GM21786 (cell line): ENCODE results near the gene SARM1.

Source experiments
- ATAC-seq: cut with Tn5 transposase; IDR thresholded peaks from one replicate; pipeline ENCODE4 v1.9.1; 2021; ENCODE audit not compliant: unreplicated experiment

Gene SARM1

GRCh38 chr17:28340374-28340773, 31.1 kb upstream of the SARM1 start:
- no peak for ATAC-seq

GRCh38 chr17:28341516-28341915, 30.0 kb upstream of the SARM1 start:
- no peak for ATAC-seq

- no peak for ATAC-seq
These were observed 29.2 kb upstream of the SARM1 start for GRCh38 chr17:28342313-28342712.

- no peak for ATAC-seq
These were observed 28.0 kb upstream of the SARM1 start for GRCh38 chr17:28343491-28343932.

GRCh38 chr17:28344011-28344410, 27.5 kb upstream of the SARM1 start:
- ATAC-seq = no peak

- no peak for ATAC-seq
These were observed 27.0 kb upstream of the SARM1 start for GRCh38 chr17:28344435-28344901.

GRCh38 chr17:28345419-28346198, 25.9 kb upstream of the SARM1 start:
- no peak for ATAC-seq

- no peak for ATAC-seq
These were observed 25.3 kb upstream of the SARM1 start for GRCh38 chr17:28346199-28346580.

- ATAC-seq = no peak
These were observed 24.7 kb upstream of the SARM1 start for GRCh38 chr17:28346746-28347246.

GRCh38 chr17:28347261-28347891, 24.1 kb upstream of the SARM1 start:
- ATAC-seq = no peak

GRCh38 chr17:28348979-28349378, 22.5 kb upstream of the SARM1 start:
- ATAC-seq = no peak

GRCh38 chr17:28350271-28350670, 21.2 kb upstream of the SARM1 start:
- ATAC-seq = no peak

GRCh38 chr17:28357061-28357900, 14.2 kb upstream of the SARM1 start, which contains the start of gene POLDIP2:
Gene POLDIP2 (minus strand): TSS chr17:28357527. CDS start chr17:28357448, 79 bp downstream.
- peak; percentile 88 for ATAC-seq

GRCh38 chr17:28357901-28358197, 13.6 kb upstream of the SARM1 start:
- ATAC-seq = no peak

- ATAC-seq = no peak
These were observed 8.3 kb upstream of the SARM1 start for GRCh38 chr17:28363186-28363585.

- no peak for ATAC-seq
These were observed 7.5 kb upstream of the SARM1 start for GRCh38 chr17:28363776-28364650.

- no peak for ATAC-seq
These were observed 6.7 kb upstream of the SARM1 start, which contains the start of gene SEBOX for GRCh38 chr17:28364665-28365363. Gene SEBOX (minus strand): TSS chr17:28365199. CDS start chr17:28365151, 48 bp downstream.

- no peak for ATAC-seq
These were observed 6.0 kb upstream of the SARM1 start for GRCh38 chr17:28365487-28365886.

- no peak for ATAC-seq
These were observed 4.9 kb upstream of the SARM1 start for GRCh38 chr17:28366605-28367004.
